IMR-90 (cell line): ENCODE measurements around the gene EDNRB. TPM values are rescaled to one million over a fixed set of nuclear protein-coding genes. Genes with fewer than 3 reads are reported as not detected.

Experiments
- ATAC-seq: fragments of 200-7000 bp; cut with Tn5 transposase; 2 replicates; pipeline ENCODE4 v1.9.1; 2020; ENCODE audit warnings: low read depth, mild to moderate bottlenecking, moderate library complexity
- BruUV-seq: library from RNA; stranded (reverse); fragments of 400-500 nt; replicated peaks from 2 replicates; lab custom pipeline; 2021; lab: Mats Ljungman, UMichigan
- CTCF ChIA-PET: fragments of 300-600 bp; formaldehyde crosslinking; extraction: SDS; loops from one replicate; lab custom pipeline; 2021; ENCODE audit warnings: antibody characterized with exemption; lab: Yijun Ruan, JAX
- POLR2A ChIA-PET: fragments of 300-600 bp; sonication (Branson Sonifier 250); formaldehyde crosslinking; loops from one replicate; lab custom pipeline; 2022; ENCODE audit warnings: antibody characterized with exemption; ENCODE audit not compliant: unreplicated experiment; lab: Charles Lee
- DNase-seq: peaks from one replicate; pipeline ENCODE4 v3.0.0; 2013
- H2AFZ ChIP-seq: replicated peaks from 2 replicates; pipeline ENCODE3; 2013; ENCODE audit warnings: low read length, mild to moderate bottlenecking; ENCODE audit not compliant: poor library complexity
- H2AK5ac ChIP-seq: 2 replicates; pipeline ENCODE4 v1.6.1; 2013; ENCODE audit warnings: low read depth, low read length, inconsistent platforms
- H2AK9ac ChIP-seq: replicated peaks from 2 replicates; pipeline ENCODE3; 2013; ENCODE audit warnings: mild to moderate bottlenecking, low read depth, low read length, moderate library complexity; ENCODE audit not compliant: poor library complexity
- H2BK120ac ChIP-seq: 2 replicates; pipeline ENCODE4 v1.6.1; 2013; ENCODE audit warnings: low read depth, low read length, inconsistent platforms
- H2BK15ac ChIP-seq: 3 replicates; pipeline ENCODE4 v1.6.1; 2013; ENCODE audit warnings: low read depth, low read length, inconsistent platforms
- H2BK20ac ChIP-seq: 2 replicates; pipeline ENCODE4 v1.6.1; 2013; ENCODE audit warnings: low read depth, mild to moderate bottlenecking, inconsistent platforms, low read length, moderate library complexity
- H2BK5ac ChIP-seq: 2 replicates; pipeline ENCODE4 v1.6.1; 2013; ENCODE audit warnings: mild to moderate bottlenecking, low read depth, low read length, inconsistent platforms; ENCODE audit not compliant: poor library complexity, severe bottlenecking
- H3K14ac ChIP-seq: replicated peaks from 2 replicates; pipeline ENCODE4 v1.6.1; 2013; ENCODE audit warnings: low read depth, low read length, inconsistent platforms
- H3K18ac ChIP-seq: 2 replicates; pipeline ENCODE4 v1.6.1; 2013; ENCODE audit warnings: low read depth, low read length, control low read depth
- H3K23ac ChIP-seq: 2 replicates; pipeline ENCODE4 v1.6.1; 2013; ENCODE audit warnings: low read depth, low read length, inconsistent platforms
- H3K27ac ChIP-seq: 2 replicates; pipeline ENCODE4 v1.5.1; 2013; ENCODE audit warnings: mild to moderate bottlenecking, control low read depth, low read length; ENCODE audit not compliant: insufficient read depth
- H3K27me3 ChIP-seq: 2 replicates; pipeline ENCODE4 v1.6.1; 2013; ENCODE audit warnings: low read length; ENCODE audit not compliant: control insufficient read depth, insufficient read depth
- H3K36me3 ChIP-seq: 2 replicates; pipeline ENCODE4 v1.6.1; 2013; ENCODE audit warnings: low read length, mixed read lengths; ENCODE audit not compliant: control insufficient read depth, insufficient read depth
- H3K4ac ChIP-seq: 2 replicates; pipeline ENCODE4 v1.6.1; 2013; ENCODE audit warnings: low read depth, low read length, inconsistent platforms
- H3K4me1 ChIP-seq: 2 replicates; pipeline ENCODE4 v1.6.1; 2013; ENCODE audit warnings: low read length, mixed read lengths; ENCODE audit not compliant: control insufficient read depth, insufficient read depth
- H3K4me2 ChIP-seq: 2 replicates; pipeline ENCODE4 v1.6.1; 2013; ENCODE audit warnings: low read depth, mild to moderate bottlenecking, control low read depth, low read length, moderate library complexity
- H3K4me3 ChIP-seq: 2 replicates; pipeline ENCODE4 v1.5.1; 2013; ENCODE audit warnings: low read depth, mild to moderate bottlenecking, control low read depth, low read length, moderate library complexity; ENCODE audit not compliant: insufficient read depth
- H3K56ac ChIP-seq: 2 replicates; pipeline ENCODE4 v1.6.1; 2013; ENCODE audit warnings: low read length, inconsistent platforms; ENCODE audit not compliant: insufficient read depth; ENCODE audit errors: extremely low read depth
- H3K79me1 ChIP-seq, 2 experiments: 2 replicates each; pipeline ENCODE4 v1.6.1; 2013; ENCODE audit warnings: low read length in 2 of 2, inconsistent platforms in 1 of 2, low read depth in 1 of 2
- H3K9ac ChIP-seq: 2 replicates; pipeline ENCODE4 v1.6.1; 2013; ENCODE audit warnings: low read depth, low read length, control low read depth
- H3K9me1 ChIP-seq: 2 replicates; pipeline ENCODE4 v1.6.1; 2013; ENCODE audit warnings: low read length, inconsistent platforms; ENCODE audit not compliant: insufficient read depth
- H3K9me3 ChIP-seq: 2 replicates; pipeline ENCODE4 v1.6.1; 2013; ENCODE audit warnings: low read length; ENCODE audit not compliant: control insufficient read depth, insufficient read depth
- H4K20me1 ChIP-seq: 2 replicates; pipeline ENCODE4 v1.6.1; 2013; ENCODE audit warnings: low read length, inconsistent platforms; ENCODE audit not compliant: insufficient read depth
- H4K5ac ChIP-seq: 2 replicates; pipeline ENCODE4 v1.6.1; 2013; ENCODE audit warnings: mild to moderate bottlenecking, low read depth, low read length, control low read depth
- H4K8ac ChIP-seq, 2 experiments: 2 replicates each; pipeline ENCODE4 v1.6.1; 2013; ENCODE audit warnings: low read depth in 2 of 2, low read length in 2 of 2, control low read depth in 1 of 2, inconsistent platforms in 1 of 2
- H4K91ac ChIP-seq: 2 replicates; pipeline ENCODE4 v1.6.1; 2013; ENCODE audit warnings: low read depth, low read length, inconsistent platforms; ENCODE audit not compliant: insufficient read depth
- BHLHE40 ChIP-seq: fragments of 150-350 bp; IDR thresholded peaks from 2 replicates; pipeline ENCODE4 v1.6.1; 2016; ENCODE audit warnings: mild to moderate bottlenecking, low read depth, low read length
- CEBPB ChIP-seq: IDR thresholded peaks from 2 replicates; pipeline ENCODE4 v1.6.1; 2012; ENCODE audit warnings: low read depth, low read length, improper control_type of control experiment
- CHD1 ChIP-seq: IDR thresholded peaks from 2 replicates; pipeline ENCODE4 v1.6.1; 2012; ENCODE audit warnings: low read depth, low read length, improper control_type of control experiment
- CTCF ChIP-seq: conservative IDR thresholded peaks from 2 replicates; pipeline ENCODE4 v1.5.1; 2012; ENCODE audit warnings: mild to moderate bottlenecking, low read depth, low read length, improper control_type of control experiment
- FOS ChIP-seq: fragments of 150-350 bp; IDR thresholded peaks from 2 replicates; pipeline ENCODE4 v1.6.1; 2016; ENCODE audit warnings: low read depth, low read length
- MAFK ChIP-seq: IDR thresholded peaks from 2 replicates; pipeline ENCODE4 v1.6.1; 2012; ENCODE audit warnings: low read depth, low read length, improper control_type of control experiment
- MAZ ChIP-seq: IDR thresholded peaks from 2 replicates; pipeline ENCODE4 v1.6.1; 2012; ENCODE audit warnings: low read depth, mild to moderate bottlenecking, low read length, improper control_type of control experiment, moderate library complexity, borderline replicate concordance
- MXI1 ChIP-seq: IDR thresholded peaks from 2 replicates; pipeline ENCODE4 v1.6.1; 2012; ENCODE audit warnings: low read depth, mild to moderate bottlenecking, low read length, moderate library complexity, borderline replicate concordance
- NFE2L2 ChIP-seq: fragments of 150-350 bp; IDR thresholded peaks from 2 replicates; pipeline ENCODE4 v1.6.1; 2016; ENCODE audit warnings: low read depth, mild to moderate bottlenecking, low read length
- POLR2A ChIP-seq: IDR thresholded peaks from 2 replicates; pipeline ENCODE4 v1.6.1; 2012; ENCODE audit warnings: mild to moderate bottlenecking, low read depth, low read length
- RAD21 ChIP-seq: IDR thresholded peaks from 2 replicates; pipeline ENCODE4 v1.6.1; 2012; ENCODE audit warnings: low read length, improper control_type of control experiment
- RCOR1 ChIP-seq: IDR thresholded peaks from 2 replicates; pipeline ENCODE4 v1.6.1; 2012; ENCODE audit warnings: mild to moderate bottlenecking, low read length, improper control_type of control experiment; ENCODE audit not compliant: insufficient replicate concordance
- RFX5 ChIP-seq: IDR thresholded peaks from 2 replicates; pipeline ENCODE4 v1.8.0; 2012; ENCODE audit warnings: low read depth, mild to moderate bottlenecking, low read length, moderate library complexity
- SMC3 ChIP-seq: fragments of 150-350 bp; IDR thresholded peaks from 2 replicates; pipeline ENCODE4 v1.6.1; 2016; ENCODE audit warnings: low read depth, mild to moderate bottlenecking, antibody characterized with exemption, low read length, moderate library complexity
- WGBS, 2 experiments: methylation state at CpG; one replicate each; pipeline versions ENCODE4 v1.1.5 to v1.1.7; 2013; ENCODE audit warnings: missing lambda C conversion rate in 2 of 2; ENCODE audit not compliant: insufficient read length in 1 of 2; ENCODE audit errors: extremely low coverage in 2 of 2; 5-methylcytosine and 5-hydroxymethylcytosine counted together
- dilution Hi-C: fragments of 300-500 bp; cut with HindIII; formaldehyde crosslinking; loops from one replicate; pipeline ENCODE4 v1.14.3; 2018; ENCODE audit warnings: low sequenced_read_pairs; ENCODE audit not compliant: unreplicated experiment
- in situ Hi-C: fragments of 300-500 bp; cut with MboI; formaldehyde crosslinking; loops from 3 replicates; pipeline ENCODE4 v1.14.3; 2019; ENCODE audit warnings: low sequenced_read_pairs, inconsistent platforms, mixed read lengths
- intact Hi-C: fragments of 100-400 bp; cut with micrococcal nuclease; formaldehyde crosslinking; loops from 2 replicates; pipeline ENCODE4 v1.10.0; 2022
- polyA plus RNA-seq, 3 experiments: library from polyadenylated mRNA; depleted of rRNA; stranded (reverse); fragments of >200 nt; gene quantifications; 2 replicates each; pipeline ENCODE4 v1.2.3, GENCODE V29; 2012; ENCODE audit warnings: low replicate concordance in 1 of 3
- total RNA-seq: library from RNA; depleted of rRNA; stranded (reverse); fragments of >200 nt; gene quantifications from 2 replicates; pipeline ENCODE4 v1.2.3, GENCODE V29; 2012
- TF ChIP-seq, protein P1 (sequence below): fragments of 150-350 bp; IDR thresholded peaks from 2 replicates; pipeline ENCODE4 v1.6.1; 2016; ENCODE audit warnings: low read depth, mild to moderate bottlenecking, low read length, moderate library complexity, borderline replicate concordance

EDNRB gene
- total and polyA plus RNA-seq, 2 of the 4 experiments (the other 2 are of a cell fraction): under 0.01 to 0.09 TPM

GRCh38 chr13:77878190-77878589, 40.4 kb downstream of the EDNRB start:
- no peak overlapping the region; the same call in 1 of the 2 replicates for H3K18ac ChIP-seq
- no TSS peak for BruUV-seq
- H3K56ac ChIP-seq: no peak overlapping the region
- no peak overlapping the region for H3K27ac ChIP-seq
- H3K27me3 ChIP-seq: no peaks in the 10 kb centered on the region
- H3K9ac ChIP-seq: no peak overlapping the region
- dilution Hi-C loops: no loop called here
- DNase-seq (peak; percentile 31), ATAC-seq (no peak)
- no peak overlapping the region; the same call in 1 of the 2 replicates for H2AK5ac ChIP-seq
- H3K4ac ChIP-seq: no peak overlapping the region
- 0 out of 2 replicates have a peak overlapping the region, but pooled peaks have one; percentile 99 for H2BK20ac ChIP-seq
- 0 out of 4 replicates have a peak overlapping the region, but pooled peaks of 1 of the 2 experiments have one; percentile 79 for H4K8ac ChIP-seq
- peak overlapping the region; percentile 81 for H2BK5ac ChIP-seq
- peaks cover 7% of the 10 kb centered on the region; the same call in 1 of the 2 replicates for H3K9me1 ChIP-seq
- H3K4me2 ChIP-seq: no peak overlapping the region
- peak overlapping the region; percentile 94; the same call in 1 of the 2 replicates for H2BK120ac ChIP-seq
- H4K5ac ChIP-seq: no peak overlapping the region
- no peaks in the 10 kb centered on the region for H3K36me3 ChIP-seq
- no peak overlapping the region for H2AK9ac ChIP-seq
- H4K20me1 ChIP-seq: no peaks in the 10 kb centered on the region
- peaks cover 13% of the 10 kb centered on the region for H3K4me1 ChIP-seq
- no peak overlapping the region for H2AFZ ChIP-seq
- H3K14ac ChIP-seq: no peak overlapping the region; the same call in 1 of the 2 replicates
- no CpG with 5 or more reads among the region's 1 CpG for WGBS, 2 experiments
- H4K91ac ChIP-seq: no peak overlapping the region
- ChIA-PET CTCF (no interaction called here), POLR2A (interaction anchor here (0.8 kb wide), 1 partner anchor 11 kb away, joined by 4 read pairs; no protein-coding TSS in a partner anchor)
- H3K79me1 ChIP-seq: no peaks in the 10 kb centered on the region
- intact Hi-C loops: no loop called here
- no peak for TF ChIP-seq NFE2L2
- TF ChIP-seq RFX5: no peak
- no peak for TF ChIP-seq RAD21
- TF ChIP-seq MAFK: no peak
- no peak for TF ChIP-seq MXI1
- TF ChIP-seq BHLHE40: no peak
- no peak for TF ChIP-seq CTCF
- TF ChIP-seq FOS: no peak
- no peak for TF ChIP-seq POLR2A
- TF ChIP-seq RCOR1: no peak
- TF ChIP-seq MAZ: no peak
- TF ChIP-seq CEBPB: no peak
- TF ChIP-seq SMC3: no peak
- TF ChIP-seq, protein P1, sequence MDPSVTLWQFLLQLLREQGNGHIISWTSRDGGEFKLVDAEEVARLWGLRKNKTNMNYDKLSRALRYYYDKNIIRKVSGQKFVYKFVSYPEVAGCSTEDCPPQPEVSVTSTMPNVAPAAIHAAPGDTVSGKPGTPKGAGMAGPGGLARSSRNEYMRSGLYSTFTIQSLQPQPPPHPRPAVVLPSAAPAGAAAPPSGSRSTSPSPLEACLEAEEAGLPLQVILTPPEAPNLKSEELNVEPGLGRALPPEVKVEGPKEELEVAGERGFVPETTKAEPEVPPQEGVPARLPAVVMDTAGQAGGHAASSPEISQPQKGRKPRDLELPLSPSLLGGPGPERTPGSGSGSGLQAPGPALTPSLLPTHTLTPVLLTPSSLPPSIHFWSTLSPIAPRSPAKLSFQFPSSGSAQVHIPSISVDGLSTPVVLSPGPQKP: no peak
- no peak for TF ChIP-seq CHD1
- H3K4me3 ChIP-seq: no peak overlapping the region
- no peak overlapping the region for H3K23ac ChIP-seq
- in situ Hi-C loops: no loop called here
- no peak overlapping the region for H2BK15ac ChIP-seq
- H3K9me3 ChIP-seq: no peaks in the 10 kb centered on the region
